ENCODE data around the gene RNF112. TPM values are rescaled to one million over a fixed set of nuclear protein-coding genes. Genes with fewer than 3 reads are reported as not detected.
A peak's percentile ranks its signal among the peaks of the same experiment; 100 is the strongest.
"Not testable (repeated sequence)": the region's sequence is repeated elsewhere in the genome, so short reads cannot be mapped to it uniquely, and the experiment has no call there.

RNF112 gene
- total RNA-seq, 8 experiments from 2014 or later, result 0.35 to 3.7 (median 1.7) TPM; not detected in 1

DNA sequence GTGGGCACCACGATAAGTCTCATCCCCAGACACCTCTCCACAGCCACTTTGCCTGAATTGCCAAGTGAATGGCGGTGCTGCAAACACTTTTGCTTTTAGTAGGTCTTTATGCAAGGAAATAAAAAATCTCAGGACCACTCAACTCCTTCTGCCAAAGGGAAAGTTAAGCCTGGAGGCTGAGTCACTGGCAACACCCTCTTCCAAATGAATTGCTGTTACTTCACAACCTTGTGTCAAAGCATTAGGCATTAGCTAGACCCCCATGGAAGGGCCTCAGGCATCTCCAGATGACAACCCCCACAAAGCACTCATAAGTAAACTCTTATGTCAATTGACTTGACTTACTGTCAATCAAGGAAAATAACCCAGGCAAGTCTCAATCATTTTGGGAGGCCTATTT, 43.0 kb downstream of the RNF112 start:
- Histone ChIP-seq H3K27ac (no peak overlapping the region), H3K4me1 (replicated peaks in 1 of 2) (peaks cover 6 to 10% of the 10 kb centered on the region in 2 donors), H3K4me3 (no peak overlapping the region)
- 83 to 100% (median 88%) methylated on average over 1 to 2 of the region's 2 CpGs; no CpG with 5 or more reads in 5 of the 10 experiments for WGBS, 10 experiments
- in situ Hi-C loops (cut with MboI; ENCODE audit: low pct_unique_long_range_greater_than_20kb in 2 of 9, low sequenced_read_pairs in 9 of 9, unreplicated experiment in 9 of 9), result loop anchor here in 1 of 9 experiments (25.0 kb wide), 1 partner anchor 92 kb away; the partner anchor contains the start of gene B9D1
- ATAC-seq (replicated peaks in 6 of 8), result peak in 2 of 8 experiments; percentile 11 to 18

DNA sequence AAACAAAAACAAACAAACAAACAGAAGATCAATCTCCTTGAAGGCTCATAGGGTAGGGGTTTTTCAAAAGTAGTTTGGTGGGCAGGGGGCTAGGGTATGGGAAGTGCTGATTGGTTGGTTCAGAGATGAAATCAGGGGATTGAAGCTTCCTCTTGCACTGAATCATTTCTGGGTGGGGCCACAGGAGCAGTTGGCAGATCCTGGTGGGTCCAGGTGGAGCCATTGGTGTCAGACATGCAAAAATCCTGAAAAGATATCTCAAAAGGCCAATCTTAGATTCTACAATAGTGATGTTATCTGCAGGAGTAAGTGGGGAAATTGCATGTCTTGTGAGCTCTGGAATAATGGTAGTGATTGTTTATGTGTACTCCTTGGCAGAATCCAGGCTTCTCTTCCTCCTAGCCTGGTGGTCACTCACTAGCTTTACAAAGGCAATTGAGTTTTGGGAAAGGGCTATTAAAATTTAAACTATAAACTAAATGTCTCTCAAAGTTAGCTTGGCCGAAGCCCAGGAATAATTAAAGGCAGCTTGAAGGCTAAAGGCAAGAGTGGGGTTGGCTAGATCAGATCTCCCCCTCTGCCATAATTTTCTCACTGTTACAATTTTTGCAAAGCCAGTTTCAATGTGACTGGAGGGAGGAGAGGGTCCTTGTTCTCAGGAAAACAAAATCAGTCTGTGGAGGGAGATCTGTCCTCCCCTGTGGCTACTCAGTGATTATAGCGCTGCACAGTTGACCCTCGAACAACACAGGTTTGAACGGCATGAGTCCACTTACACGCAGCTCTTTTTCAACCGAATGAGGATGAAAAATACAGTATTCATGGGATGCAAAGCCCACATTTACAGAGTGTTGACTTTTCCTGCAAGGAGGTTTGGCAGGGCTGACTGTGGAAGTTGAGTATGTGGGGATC, 45.2 kb downstream of the RNF112 start:
- WGBS, 10 experiments, result 60 to 100% (median 83%) methylated on average over 2 to 6 of the region's 6 CpGs; no CpG with 5 or more reads in 3 of the 10 experiments
- ATAC-seq (replicated peaks in 6 of 8), result no peak
- Histone ChIP-seq H3K27ac (no peak overlapping the region), H3K4me1 (replicated peaks in 1 of 2) (peaks cover 8 to 11% of the 10 kb centered on the region in 2 donors), H3K4me3 (no peak overlapping the region)
- in situ Hi-C loops (cut with MboI; ENCODE audit: low pct_unique_long_range_greater_than_20kb in 2 of 9, low sequenced_read_pairs in 9 of 9, unreplicated experiment in 9 of 9), result loop anchor here in 1 of 9 experiments (25.0 kb wide), 1 partner anchor 94 kb away; the partner anchor contains the start of gene B9D1

DNA sequence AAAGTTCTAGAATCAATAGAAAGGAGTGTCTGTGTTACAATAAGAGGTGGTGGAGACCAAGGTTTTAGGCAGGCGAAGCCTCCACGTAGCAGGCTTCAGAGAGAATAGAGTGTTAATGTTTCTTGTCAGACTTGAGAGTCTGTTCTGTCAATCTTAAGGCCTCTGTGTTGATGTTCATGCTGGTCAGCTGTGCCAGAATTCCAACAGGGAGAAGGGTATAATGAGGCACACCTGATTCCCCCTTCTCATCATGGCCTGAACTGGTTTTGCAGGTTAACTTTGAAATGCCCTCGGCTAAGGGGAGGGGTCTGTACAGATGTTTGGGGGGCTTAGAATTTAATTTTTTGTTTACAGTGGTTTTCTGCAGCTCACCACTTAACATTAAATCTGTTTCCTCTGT, 46.0 kb downstream of the RNF112 start:
- H3K4me1 ChIP-seq (replicated peaks in 1 of 2), result peaks cover 8 to 11% of the 10 kb centered on the region in 2 donors
- 73 to 97% (median 92%) methylated on average over 2 to 3 of the region's 3 CpGs; no CpG with 5 or more reads in 5 of the 10 experiments for WGBS, 10 experiments
- no peak overlapping the region for H3K4me3 ChIP-seq
- H3K27ac ChIP-seq, result no peak overlapping the region
- no peak for ATAC-seq (replicated peaks in 6 of 8)
- in situ Hi-C loops (cut with MboI; ENCODE audit: low pct_unique_long_range_greater_than_20kb in 2 of 9, low sequenced_read_pairs in 9 of 9, unreplicated experiment in 9 of 9), result loop anchor here in 1 of 9 experiments (25.0 kb wide), 1 partner anchor 95 kb away; the partner anchor contains the start of gene B9D1

DNA sequence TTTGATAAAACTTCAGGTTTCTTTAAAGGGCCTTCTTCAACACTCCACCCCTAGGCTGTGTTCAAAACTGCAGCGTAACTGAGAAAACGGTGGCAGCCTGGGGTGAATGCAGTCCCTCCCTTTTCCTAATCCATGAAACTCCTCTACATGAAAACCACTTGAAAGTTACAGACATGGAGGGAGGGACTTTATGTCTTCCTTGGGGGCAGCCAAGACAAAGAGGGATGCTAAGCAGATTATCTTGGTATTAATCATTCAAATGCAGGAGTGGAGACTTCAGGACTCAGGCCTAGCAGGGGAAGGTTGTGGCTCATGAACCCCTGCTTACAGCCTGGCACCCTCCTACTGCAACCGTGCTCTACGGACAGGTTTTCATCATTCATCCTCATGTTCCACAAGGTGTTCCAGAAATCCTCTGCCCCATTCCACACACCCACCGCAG, 46.8 kb downstream of the RNF112 start:
- no peak overlapping the region for H3K4me3 ChIP-seq
- 43 to 88% (median 51%) methylated on average over 1 to 5 of the region's 5 CpGs; no CpG with 5 or more reads in 2 of the 10 experiments for WGBS, 10 experiments
- ATAC-seq (replicated peaks in 6 of 8), result peak in 4 of 8 experiments; percentile 26 to 75 (median 56)

DNA sequence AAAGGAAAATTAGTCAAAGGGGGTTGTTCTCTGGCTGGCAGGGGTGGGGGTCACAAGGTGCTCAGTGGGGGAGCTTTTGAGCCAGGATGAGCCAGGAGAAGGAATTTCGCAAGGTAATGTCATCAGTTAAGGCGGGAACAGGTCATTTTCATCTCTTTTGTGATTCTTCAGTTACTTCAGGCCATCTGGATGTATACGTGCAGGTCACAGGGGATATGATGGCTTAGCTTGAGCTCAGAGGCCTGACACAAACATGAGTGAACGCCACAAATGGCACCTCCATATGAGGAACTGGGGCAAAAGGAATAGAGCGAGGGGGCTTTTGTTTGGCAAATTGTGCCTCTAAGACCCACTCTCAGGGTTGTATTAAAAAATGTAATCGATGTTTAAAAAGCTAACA, 47.4 kb downstream of the RNF112 start:
- in situ Hi-C loops (cut with MboI; ENCODE audit: low pct_unique_long_range_greater_than_20kb in 2 of 9, low sequenced_read_pairs in 9 of 9, unreplicated experiment in 9 of 9), result loop anchor here in 1 of 9 experiments (25.0 kb wide), 1 partner anchor 96 kb away; the partner anchor contains the start of gene B9D1
- whole genome bisulfite sequencing, 10 experiments, result 29 to 100% (median 60%) methylated on average over 1 to 4 of the region's 6 CpGs; no CpG with 5 or more reads in 3 of the 10 experiments
- H3K27ac ChIP-seq; ATAC-seq (replicated peaks in 6 of 8); H3K4me3 ChIP-seq: not testable (repeated sequence)
- peaks cover 8 to 11% of the 10 kb centered on the region in 2 donors for H3K4me1 ChIP-seq (replicated peaks in 1 of 2)

More for the DNA sequence above, 46.8 kb downstream of the RNF112 start:
- Histone ChIP-seq H3K27ac (no peak overlapping the region), H3K4me1 (replicated peaks in 1 of 2) (peaks cover 8 to 11% of the 10 kb centered on the region in 2 donors)
- in situ Hi-C loops (cut with MboI; ENCODE audit: low pct_unique_long_range_greater_than_20kb in 2 of 9, low sequenced_read_pairs in 9 of 9, unreplicated experiment in 9 of 9), result loop anchor here in 1 of 9 experiments (25.0 kb wide), 1 partner anchor 96 kb away; the partner anchor contains the start of gene B9D1

DNA sequence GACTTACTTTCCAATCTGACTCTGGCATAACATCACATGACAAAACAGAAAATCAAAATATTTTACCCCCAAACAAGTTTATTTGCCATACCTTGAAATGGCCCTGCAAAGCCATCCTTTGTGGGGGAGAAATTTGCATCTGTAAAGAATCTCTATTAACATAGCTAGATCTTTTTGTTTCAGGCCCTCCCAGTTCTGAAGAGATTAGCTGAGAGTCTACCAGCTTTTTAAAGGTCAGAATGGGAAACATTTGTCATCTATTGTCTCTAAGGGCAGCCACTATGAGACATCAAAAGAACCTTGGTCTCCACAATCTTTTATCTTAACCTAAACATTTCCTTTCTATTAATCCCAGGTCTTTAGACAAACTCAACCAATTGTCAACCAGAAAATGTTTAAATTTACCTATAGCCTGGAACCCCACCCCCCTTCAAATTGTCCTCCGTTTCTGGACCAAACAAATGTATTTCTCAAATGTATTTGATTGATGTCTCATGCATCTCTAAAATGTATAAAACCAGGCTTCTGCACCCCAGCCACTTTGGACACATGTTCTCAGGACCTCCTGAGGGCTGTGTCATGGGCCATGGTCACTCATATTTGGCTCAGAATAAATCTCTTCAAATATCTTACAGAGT, 48.1 kb downstream of the RNF112 start:
- not testable (repeated sequence) for ATAC-seq (replicated peaks in 6 of 8); H3K27ac ChIP-seq

DNA sequence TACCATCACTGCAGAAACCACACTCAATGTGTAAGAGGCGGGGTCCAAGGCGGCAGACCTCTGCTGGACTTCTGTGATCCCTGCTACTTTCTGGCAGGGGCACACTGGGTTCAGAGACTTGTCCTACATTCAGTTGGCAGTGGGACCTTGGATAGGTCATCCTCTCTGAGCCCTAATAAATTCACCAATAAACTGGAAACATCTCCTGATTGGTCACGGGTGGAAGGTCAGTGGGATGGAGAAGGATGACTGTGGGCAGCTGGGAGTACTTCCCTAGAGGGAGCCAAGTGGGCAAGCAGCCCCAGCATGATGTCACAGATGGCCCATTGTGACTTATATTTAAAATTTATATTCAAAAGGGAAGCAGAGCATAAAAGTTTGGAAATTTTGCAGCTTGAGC, 49.7 kb downstream of the RNF112 start:
- 20 to 67% (median 58%) methylated on average over 1 to 3 of the region's 3 CpGs; no CpG with 5 or more reads in 4 of the 10 experiments for WGBS, 10 experiments
- no peak overlapping the region for H3K27ac ChIP-seq

More for the DNA sequence above, 48.1 kb downstream of the RNF112 start:
- H3K4me3 ChIP-seq, result not testable (repeated sequence)
- 0 to 75% (median 17%) methylated on average over 1 of the region's 1 CpG; no CpG with 5 or more reads in 1 of the 10 experiments for WGBS, 10 experiments
- in situ Hi-C loops (cut with MboI; ENCODE audit: low pct_unique_long_range_greater_than_20kb in 2 of 9, low sequenced_read_pairs in 9 of 9, unreplicated experiment in 9 of 9), result loop anchor here in 1 of 9 experiments (25.0 kb wide), 1 partner anchor 97 kb away; the partner anchor contains the start of gene B9D1
- H3K4me1 ChIP-seq (replicated peaks in 1 of 2), result peaks cover 8 to 13% of the 10 kb centered on the region in 2 donors

DNA sequence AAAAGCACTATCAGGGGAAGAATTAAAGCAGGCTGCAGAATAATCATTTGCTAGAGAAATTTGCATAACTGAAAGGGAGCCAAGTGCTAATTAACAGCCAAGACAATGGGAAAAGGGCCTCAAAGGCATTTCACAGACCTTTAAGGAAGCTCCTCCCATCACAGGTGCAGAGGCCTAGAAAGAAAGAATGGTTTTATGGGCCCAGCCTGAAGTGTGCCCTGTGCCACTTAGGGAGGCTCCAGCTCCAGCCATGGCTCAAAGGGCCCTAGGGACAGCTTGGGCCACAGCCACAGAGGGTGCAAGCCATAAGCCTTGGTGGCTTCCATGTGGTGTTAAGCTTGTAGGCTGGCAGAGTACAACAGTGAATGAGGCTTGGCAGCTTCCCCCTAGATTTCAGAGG, 50.1 kb downstream of the RNF112 start:
- in situ Hi-C loops (cut with MboI; ENCODE audit: low pct_unique_long_range_greater_than_20kb in 2 of 9, low sequenced_read_pairs in 9 of 9, unreplicated experiment in 9 of 9), result loop anchor here in 1 of 9 experiments (25.0 kb wide), 1 partner anchor 99 kb away; the partner anchor contains the start of gene B9D1
- H3K27ac ChIP-seq, result no peak overlapping the region
- H3K4me3 ChIP-seq, result no peak overlapping the region
- peak in 4 of 8 experiments; percentile 14 to 67 (median 30) for ATAC-seq (replicated peaks in 6 of 8)
- H3K4me1 ChIP-seq (replicated peaks in 1 of 2), result peaks cover 8 to 16% of the 10 kb centered on the region in 2 donors

More for the DNA sequence above, 49.7 kb downstream of the RNF112 start:
- ATAC-seq (replicated peaks in 6 of 8), result peak in 4 of 8 experiments; percentile 8 to 52 (median 12)
- Histone ChIP-seq H3K4me1 (replicated peaks in 1 of 2) (peaks cover 8 to 16% of the 10 kb centered on the region in 2 donors), H3K4me3 (no peak overlapping the region)
- in situ Hi-C loops (cut with MboI; ENCODE audit: low pct_unique_long_range_greater_than_20kb in 2 of 9, low sequenced_read_pairs in 9 of 9, unreplicated experiment in 9 of 9), result loop anchor here in 1 of 9 experiments (25.0 kb wide), 1 partner anchor 98 kb away; the partner anchor contains the start of gene B9D1

DNA sequence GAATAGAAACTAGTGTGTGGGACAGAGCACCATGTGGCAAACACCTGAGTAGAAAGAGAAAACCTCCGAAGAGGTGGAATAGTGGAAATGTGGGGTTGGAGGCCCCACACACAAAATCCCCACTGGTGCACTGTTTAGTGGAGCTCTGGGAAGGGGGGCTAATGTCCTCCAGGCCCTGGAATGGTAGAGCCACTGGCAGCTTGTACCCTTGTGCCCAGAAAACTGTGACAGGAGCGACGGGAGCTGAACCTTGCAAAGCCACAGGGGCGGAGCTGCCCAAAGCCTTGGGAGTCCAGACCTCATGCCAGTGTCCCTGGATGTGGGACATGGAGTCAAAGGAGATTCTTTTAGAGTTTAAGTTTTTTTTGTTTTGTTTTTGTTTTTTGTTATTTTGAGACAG, 50.6 kb downstream of the RNF112 start:
- H3K4me3 ChIP-seq, result no peak overlapping the region
- in situ Hi-C loops (cut with MboI; ENCODE audit: low pct_unique_long_range_greater_than_20kb in 2 of 9, low sequenced_read_pairs in 9 of 9, unreplicated experiment in 9 of 9), result loop anchor here in 1 of 9 experiments (25.0 kb wide), 1 partner anchor 99 kb away; the partner anchor contains the start of gene B9D1
- ATAC-seq (replicated peaks in 6 of 8), result no peak
- H3K4me1 ChIP-seq (replicated peaks in 1 of 2), result peaks cover 8 to 16% of the 10 kb centered on the region in 2 donors
- 43 to 100% (median 87%) methylated on average over 1 to 4 of the region's 4 CpGs; no CpG with 5 or more reads in 7 of the 10 experiments for WGBS, 10 experiments
- no peak overlapping the region for H3K27ac ChIP-seq

DNA sequence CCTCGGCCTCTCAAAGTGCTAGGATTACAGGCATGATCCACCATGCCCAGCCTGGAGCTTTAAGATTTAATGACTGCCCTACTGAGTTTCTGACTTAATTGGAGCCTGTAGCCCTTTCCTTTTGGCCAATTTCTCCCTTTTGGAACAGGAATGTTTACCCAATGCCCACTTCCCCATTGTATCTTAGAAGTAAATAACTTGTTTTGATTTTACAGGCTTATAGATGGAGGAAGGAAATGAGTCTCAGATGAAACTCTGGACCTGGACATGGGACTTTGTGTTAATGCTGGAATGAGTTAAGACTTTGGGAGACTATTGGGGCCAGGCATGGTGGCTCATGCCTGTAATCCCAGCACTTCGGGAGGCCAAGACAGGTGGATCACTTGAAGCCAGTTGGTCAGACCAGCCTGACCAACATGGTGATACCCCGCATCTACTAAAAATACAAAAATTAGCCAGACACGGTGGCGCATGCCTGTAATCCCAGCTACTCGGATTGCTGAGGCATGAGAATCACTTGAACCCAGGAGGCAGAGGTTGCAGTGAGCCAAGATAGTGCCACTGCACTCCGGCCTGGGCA, 51.5 kb downstream of the RNF112 start:
- not testable (repeated sequence) for ATAC-seq (replicated peaks in 6 of 8); H3K4me3 ChIP-seq; H3K27ac ChIP-seq
- WGBS, 10 experiments, result 72 to 100% (median 96%) methylated on average over 1 to 7 of the region's 7 CpGs; no CpG with 5 or more reads in 2 of the 10 experiments
- in situ Hi-C loops (cut with MboI; ENCODE audit: low pct_unique_long_range_greater_than_20kb in 2 of 9, low sequenced_read_pairs in 9 of 9, unreplicated experiment in 9 of 9), result loop anchor here in 1 of 9 experiments (25.0 kb wide), 1 partner anchor 100 kb away; the partner anchor contains the start of gene B9D1
- peaks cover 8 to 16% of the 10 kb centered on the region in 2 donors for H3K4me1 ChIP-seq (replicated peaks in 1 of 2)

DNA sequence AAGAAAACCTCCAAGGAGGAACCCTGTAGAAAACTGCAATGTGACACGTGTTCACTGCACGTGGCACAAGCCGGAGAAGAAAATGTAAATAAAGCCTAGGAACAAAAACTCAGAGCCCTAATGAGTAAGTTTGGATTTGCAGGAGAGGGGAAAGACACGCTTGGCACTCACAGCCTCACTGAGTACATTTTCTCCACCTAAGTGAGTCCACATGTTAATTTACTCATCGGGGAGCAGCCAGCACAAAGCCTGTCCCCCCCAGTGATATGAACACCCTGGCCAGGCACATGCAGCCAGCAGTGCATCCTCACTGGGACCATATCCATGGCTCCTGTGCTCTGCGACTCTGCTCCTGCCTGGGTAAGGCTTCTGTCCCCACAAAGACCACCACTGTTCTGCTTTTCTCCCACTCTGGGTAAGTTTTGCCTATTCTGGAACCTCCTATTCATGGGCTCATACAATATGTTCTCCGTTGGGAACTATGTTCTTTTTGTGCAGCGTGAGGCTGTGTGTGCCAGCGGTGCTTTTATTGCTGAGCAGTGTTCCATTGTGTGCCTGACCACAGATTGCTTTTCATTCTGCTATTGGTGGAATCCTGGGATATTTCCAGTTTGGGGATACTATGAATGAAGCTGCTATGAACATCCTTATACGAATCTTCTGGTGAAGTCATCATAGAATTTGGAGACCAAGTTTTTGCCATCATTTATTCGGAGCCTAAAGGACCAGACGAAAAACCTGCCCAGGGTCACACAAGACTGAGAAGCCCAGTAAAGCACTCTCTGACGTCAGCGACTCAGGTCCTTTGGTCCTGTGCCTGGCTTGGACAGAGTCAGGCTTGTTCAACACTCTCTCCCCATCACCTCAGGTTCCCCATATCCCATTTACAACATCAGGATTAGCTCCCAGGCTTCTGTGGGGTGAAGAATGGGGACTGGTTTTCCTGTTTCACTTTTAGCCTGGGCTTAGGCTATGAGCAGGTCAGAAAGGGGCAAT, 53.3 kb downstream of the RNF112 start:
- 0 to 79% (median 57%) methylated on average over 1 to 11 of the region's 14 CpGs for WGBS, 10 experiments
- in situ Hi-C loops (cut with MboI; ENCODE audit: low pct_unique_long_range_greater_than_20kb in 2 of 9, low sequenced_read_pairs in 9 of 9, unreplicated experiment in 9 of 9), result loop anchor here in 1 of 9 experiments (25.0 kb wide), 1 partner anchor 102 kb away; the partner anchor contains the start of gene B9D1
- Histone ChIP-seq H3K27ac (no peak overlapping the region), H3K4me3 (no peak overlapping the region), H3K4me1 (replicated peaks in 1 of 2) (peaks cover 3 to 8% of the 10 kb centered on the region in 2 donors)
- peak in 6 of 8 experiments; percentile 11 to 67 (median 38) for ATAC-seq (replicated peaks in 6 of 8)
